CD14-positive monocyte (primary cell): Measurements from ENCODE around the gene CAMTA1. TPM values are rescaled to one million over a fixed set of nuclear protein-coding genes. Genes with fewer than 3 reads are reported as not detected.

Experiments used
- DNase-seq, 3 donors: peaks; one replicate each; pipeline ENCODE4 v3.0.0-alpha.2; 2011 to 2022
- H2AFZ ChIP-seq: 2 replicates; pipeline ENCODE4 v1.6.0; 2012; ENCODE audit warnings: mild to moderate bottlenecking, low read depth, low read length, inconsistent platforms; ENCODE audit not compliant: insufficient read depth, poor library complexity, severe bottlenecking
- H3K27ac ChIP-seq, 2 donors: 1 replicate in 1 of 2; 2 replicates in 1 of 2; pipeline ENCODE4 v1.5.1; 2012 to 2013; ENCODE audit warnings: low read length in 2 of 2, control low read depth in 1 of 2, inconsistent platforms in 1 of 2, low read depth in 1 of 2, mild to moderate bottlenecking in 1 of 2
- H3K27me3 ChIP-seq, 2 donors: one replicate each; pipeline versions ENCODE4 v1.6.0 to v1.6.1; 2011 to 2013; ENCODE audit warnings: low read length in 2 of 2; ENCODE audit not compliant: control insufficient read depth in 2 of 2, insufficient read depth in 2 of 2
- H3K36me3 ChIP-seq, 2 donors: replicated peaks in 1 of 2; 1 replicate in 1 of 2; 2 replicates in 1 of 2; pipeline versions ENCODE4 v1.5.1 to v1.6.1; 2012 to 2013; ENCODE audit warnings: low read length in 2 of 2, control low read depth in 1 of 2, inconsistent platforms in 1 of 2, mild to moderate bottlenecking in 1 of 2; ENCODE audit not compliant: insufficient read depth in 2 of 2, control insufficient read depth in 1 of 2
- H3K4me1 ChIP-seq, 2 donors: 1 replicate in 1 of 2; 2 replicates in 1 of 2; pipeline versions ENCODE4 v1.5.1 to v1.6.1; 2012 to 2013; ENCODE audit warnings: low read length in 2 of 2, control low read depth in 1 of 2, inconsistent platforms in 1 of 2, mild to moderate bottlenecking in 1 of 2, moderate library complexity in 1 of 2; ENCODE audit not compliant: insufficient read depth in 2 of 2, control insufficient read depth in 1 of 2
- H3K4me2 ChIP-seq: replicated peaks from 2 replicates; pipeline ENCODE3; 2012; ENCODE audit warnings: low read length, moderate library complexity, mild to moderate bottlenecking; ENCODE audit not compliant: poor library complexity, severe bottlenecking; ENCODE audit errors: extremely low read depth
- H3K4me3 ChIP-seq, 3 experiments: fragments of 200-600 bp in 1 of 3; sonication (generic) in 1 of 3; replicated peaks in 1 of 3; 1 replicate in 2 of 3; 2 replicates in 1 of 3; pipeline ENCODE4 v1.5.1; 2011 to 2013; ENCODE audit warnings: low read length in 3 of 3, mild to moderate bottlenecking in 3 of 3, control low read depth in 2 of 3, low read depth in 2 of 3, inconsistent platforms in 1 of 3, moderate library complexity in 1 of 3
- H3K79me2 ChIP-seq: 2 replicates; pipeline ENCODE4 v1.6.0; 2012; ENCODE audit warnings: mild to moderate bottlenecking, control low read depth, inconsistent platforms, low read length, moderate library complexity; ENCODE audit not compliant: insufficient read depth
- H3K9ac ChIP-seq: 2 replicates; pipeline ENCODE4 v1.6.0; 2017; ENCODE audit warnings: low read length, mild to moderate bottlenecking; ENCODE audit not compliant: insufficient read depth, poor library complexity, severe bottlenecking
- H3K9me3 ChIP-seq, 2 donors: replicated peaks in 1 of 2; 1 replicate in 1 of 2; 2 replicates in 1 of 2; pipeline versions ENCODE4 v1.5.1 to v1.6.1; 2012 to 2013; ENCODE audit warnings: low read length in 2 of 2, control low read depth in 1 of 2; ENCODE audit not compliant: control insufficient read depth in 1 of 2, insufficient read depth in 1 of 2
- H4K20me1 ChIP-seq: 2 replicates; pipeline ENCODE4 v1.6.0; 2012; ENCODE audit warnings: mild to moderate bottlenecking, low read length, control low read depth, moderate library complexity; ENCODE audit not compliant: insufficient read depth
- H3K27ac Mint-ChIP-seq, 7 donors: one replicate each; pipeline ENCODE4 v1.8.0; 2020; ENCODE audit warnings: mild to moderate bottlenecking in 7 of 7, mixed read lengths in 7 of 7, moderate library complexity in 6 of 7, inconsistent platforms in 2 of 7
- H3K27me3 Mint-ChIP-seq, 3 donors: one replicate each; pipeline ENCODE4 v1.8.0; 2021 to 2022; ENCODE audit warnings: low read depth in 3 of 3, mild to moderate bottlenecking in 3 of 3, mixed read lengths in 3 of 3, moderate library complexity in 3 of 3, inconsistent platforms in 1 of 3
- H3K36me3 Mint-ChIP-seq, 2 donors: one replicate each; pipeline ENCODE4 v1.8.0; 2020; ENCODE audit warnings: mixed read lengths in 2 of 2, inconsistent platforms in 1 of 2, mild to moderate bottlenecking in 1 of 2
- H3K4me1 Mint-ChIP-seq: one replicate; pipeline ENCODE4 v1.8.0; 2020; ENCODE audit warnings: mild to moderate bottlenecking, mixed read lengths
- H3K4me3 Mint-ChIP-seq, 2 donors: one replicate each; pipeline ENCODE4 v1.8.0; 2020; ENCODE audit warnings: mild to moderate bottlenecking in 2 of 2, mixed read lengths in 2 of 2, moderate library complexity in 1 of 2
- H3K9me3 Mint-ChIP-seq, 7 donors: one replicate each; pipeline ENCODE4 v1.8.0; 2020 to 2022; ENCODE audit warnings: mixed read lengths in 7 of 7, mild to moderate bottlenecking in 6 of 7, moderate library complexity in 6 of 7, inconsistent platforms in 2 of 7
- CTCF ChIP-seq: fragments of 200-600 bp; IDR thresholded peaks from one replicate; pipeline ENCODE4 v1.8.0; 2022; ENCODE audit warnings: antibody characterized with exemption, mild to moderate bottlenecking
- WGBS: methylation state at CpG from one replicate; pipeline ENCODE4 v1.1.5; 2013; ENCODE audit warnings: missing lambda C conversion rate; ENCODE audit not compliant: insufficient coverage; 5-methylcytosine and 5-hydroxymethylcytosine counted together
- intact Hi-C, 2 donors: fragments of 100-400 bp; cut with micrococcal nuclease; formaldehyde crosslinking; loops; one replicate each; pipeline versions ENCODE4 v1.15.0 to v1.15.1; 2023
- polyA plus RNA-seq, 3 donors: library from polyadenylated mRNA; depleted of rRNA in 1 of 3; unstranded in 2 of 3; stranded (reverse) in 1 of 3; fragments of 300-500 nt in 2 of 3; fragments of >200 nt in 1 of 3; fragmentation: Illumina TruSeq in 2 of 3; gene quantifications; 1 replicate in 2 of 3; 2 replicates in 1 of 3; pipeline ENCODE4 v1.2.3, GENCODE V29; 2012 to 2021

The CAMTA1 gene
- polyA plus RNA-seq, 3 donors: 52.0 to 89.6 (median 78.3) TPM

GRCh38 chr1:7371926-7372325 lies 586.7 kb downstream of the CAMTA1 start:
- Mint-ChIP-seq H3K4me3 (no peak overlapping the region), H3K4me1 (no peaks in the 10 kb centered on the region)
- H3K9ac ChIP-seq: no peak overlapping the region

GRCh38 chr1:7372477-7373120 lies 587.3 kb downstream of the CAMTA1 start:
- H4K20me1 ChIP-seq: no peaks in the 10 kb centered on the region
- no peaks in the 10 kb centered on the region for H3K36me3 ChIP-seq
- Mint-ChIP-seq H3K36me3 (no peaks in the 10 kb centered on the region), H3K4me3 (no peak overlapping the region), H3K4me1 (no peaks in the 10 kb centered on the region), H3K27me3 (peaks cover 1 to 8% (median 3%) of the 10 kb centered on the region in 3 donors), H3K9me3 (no peaks in the 10 kb centered on the region), H3K27ac (no peak overlapping the region)
- no peaks in the 10 kb centered on the region for H3K4me1 ChIP-seq
- no peaks in the 10 kb centered on the region for H3K9me3 ChIP-seq
- H3K27ac ChIP-seq: no peak overlapping the region
- no peaks in the 10 kb centered on the region for H3K79me2 ChIP-seq
- no peak for DNase-seq
- H3K27me3 ChIP-seq: no peaks in the 10 kb centered on the region
- no peak overlapping the region for H3K4me2 ChIP-seq
- intact Hi-C loops: no loop called here
- no peak overlapping the region for H2AFZ ChIP-seq
- H3K9ac ChIP-seq: no peak overlapping the region
- TF ChIP-seq CTCF: no peak
- 97% methylated on average over 14 of the region's 19 CpGs for WGBS
- no peak overlapping the region for H3K4me3 ChIP-seq

More at GRCh38 chr1:7371926-7372325, 586.7 kb downstream of the CAMTA1 start:
- Histone ChIP-seq H3K9me3 (no peaks in the 10 kb centered on the region), H2AFZ (no peak overlapping the region), H3K27me3 (no peaks in the 10 kb centered on the region), H4K20me1 (no peaks in the 10 kb centered on the region), H3K27ac (no peak overlapping the region), H3K36me3 (no peaks in the 10 kb centered on the region), H3K4me2 (no peak overlapping the region), H3K79me2 (no peaks in the 10 kb centered on the region), H3K4me3 (no peak overlapping the region), H3K4me1 (no peaks in the 10 kb centered on the region)
- H3K9me3 Mint-ChIP-seq: no peaks in the 10 kb centered on the region
- no peak for DNase-seq
- H3K27me3 Mint-ChIP-seq: peaks cover 1 to 9% (median 3%) of the 10 kb centered on the region in 3 donors
- H3K27ac Mint-ChIP-seq: no peak overlapping the region
- no peak for TF ChIP-seq CTCF
- 99% methylated on average over 6 of the region's 6 CpGs for WGBS
- intact Hi-C loops: no loop called here
- no peaks in the 10 kb centered on the region for H3K36me3 Mint-ChIP-seq
